GM13976 (cell line): ENCODE measurements around the gene NFATC4.
"Not testable (repeated sequence)": the region's sequence is repeated elsewhere in the genome, so short reads cannot be mapped to it uniquely, and the experiment has no call there.

ENCODE experiments used
- DNase-seq: peaks from one replicate; pipeline ENCODE4 v3.0.0; 2012; ENCODE audit warnings: low spot score
- CTCF ChIP-seq: IDR thresholded peaks from 2 replicates; pipeline ENCODE4 v1.5.1; 2012; ENCODE audit warnings: borderline replicate concordance, mild to moderate bottlenecking; ENCODE audit not compliant: insufficient read depth; ENCODE audit errors: extremely low read depth, missing control alignments, control extremely low read depth
- in situ Hi-C: fragments of 300-500 bp; cut with MboI; formaldehyde crosslinking; loops from one replicate; pipeline ENCODE4 v1.12.0; 2022; ENCODE audit warnings: low sequenced_read_pairs, mixed read lengths, inconsistent platforms; ENCODE audit not compliant: unreplicated experiment

The NFATC4 gene

DNA sequence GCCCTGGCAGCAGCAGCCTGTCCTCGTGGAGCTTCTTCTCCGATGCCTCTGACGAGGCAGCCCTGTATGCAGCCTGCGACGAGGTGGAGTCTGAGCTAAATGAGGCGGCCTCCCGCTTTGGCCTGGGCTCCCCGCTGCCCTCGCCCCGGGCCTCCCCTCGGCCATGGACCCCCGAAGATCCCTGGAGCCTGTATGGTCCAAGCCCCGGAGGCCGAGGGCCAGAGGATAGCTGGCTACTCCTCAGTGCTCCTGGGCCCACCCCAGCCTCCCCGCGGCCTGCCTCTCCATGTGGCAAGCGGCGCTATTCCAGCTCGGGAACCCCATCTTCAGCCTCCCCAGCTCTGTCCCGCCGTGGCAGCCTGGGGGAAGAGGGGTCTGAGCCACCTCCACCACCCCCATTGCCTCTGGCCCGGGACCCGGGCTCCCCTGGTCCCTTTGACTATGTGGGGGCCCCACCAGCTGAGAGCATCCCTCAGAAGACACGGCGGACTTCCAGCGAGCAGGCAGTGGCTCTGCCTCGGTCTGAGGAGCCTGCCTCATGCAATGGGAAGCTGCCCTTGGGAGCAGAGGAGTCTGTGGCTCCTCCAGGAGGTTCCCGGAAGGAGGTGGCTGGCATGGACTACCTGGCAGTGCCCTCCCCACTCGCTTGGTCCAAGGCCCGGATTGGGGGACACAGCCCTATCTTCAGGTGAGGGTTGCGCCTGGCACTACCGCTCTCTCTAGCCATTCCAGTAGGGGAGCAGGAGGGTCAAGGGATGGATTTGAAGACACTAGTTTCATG lies 2.1 kb downstream of the NFATC4 start:
- no peak for DNase-seq
- in situ Hi-C loops, result loop anchor here (10.0 kb wide), 1 partner anchor 65 kb away; no protein-coding TSS in a partner anchor
- TF ChIP-seq CTCF, result no peak

- no peak for TF ChIP-seq CTCF
- DNase-seq, result no peak
- in situ Hi-C loops, result no loop called here
These were observed 2.8 kb downstream of the NFATC4 start for GRCh38 chr14:24370748-24371147.

DNA sequence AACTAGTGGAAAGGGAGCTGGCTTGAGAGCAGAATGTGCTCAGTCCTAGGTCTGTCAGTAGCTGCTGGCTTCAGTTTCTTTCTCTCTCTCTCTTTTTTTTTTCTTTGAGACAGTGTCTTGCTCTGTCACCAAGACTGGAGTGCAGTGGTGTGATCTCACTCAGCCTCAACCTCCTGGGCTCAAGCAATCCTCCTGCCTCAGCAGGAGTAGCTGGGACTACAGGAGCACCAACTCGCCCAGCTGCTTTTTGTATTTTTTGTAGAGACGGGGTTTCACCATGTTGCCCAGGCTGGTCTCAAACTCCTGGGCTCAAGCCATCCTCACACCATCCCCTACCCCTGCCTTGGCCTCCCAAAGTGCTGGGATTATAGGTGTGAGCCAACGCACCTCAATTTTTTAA lies 3.6 kb downstream of the NFATC4 start:
- in situ Hi-C loops, result not testable (repeated sequence)

DNA sequence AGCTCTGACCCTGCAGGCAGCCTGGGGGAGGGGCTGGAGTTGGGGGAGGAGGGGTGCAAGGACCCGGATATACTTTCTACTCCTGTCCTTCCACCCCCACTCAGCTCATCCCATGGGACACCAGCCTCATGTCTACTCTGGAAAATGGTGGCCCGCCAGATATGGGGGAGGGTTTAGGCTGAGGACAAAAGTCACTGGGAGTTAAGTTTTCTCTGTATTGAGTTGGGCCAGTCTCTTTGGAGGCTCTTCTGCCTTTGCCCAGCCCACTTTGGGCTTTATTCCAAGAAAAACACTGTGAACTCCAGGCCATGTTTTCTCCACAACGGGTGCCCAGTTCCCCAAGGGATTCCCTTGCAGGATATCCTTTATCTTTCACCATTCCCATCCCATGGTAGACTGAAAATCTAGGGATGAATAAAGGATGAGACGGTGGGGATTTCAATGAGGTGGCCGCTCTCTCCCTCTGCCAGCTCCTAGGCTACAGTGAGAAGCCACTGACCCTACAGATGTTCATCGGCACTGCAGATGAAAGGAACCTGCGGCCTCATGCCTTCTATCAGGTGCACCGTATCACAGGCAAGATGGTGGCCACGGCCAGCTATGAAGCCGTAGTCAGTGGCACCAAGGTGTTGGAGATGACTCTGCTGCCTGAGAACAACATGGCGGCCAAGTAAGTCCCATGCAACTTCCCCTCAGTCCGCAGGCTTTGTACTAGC lies 4.9 kb downstream of the NFATC4 start:
- DNase-seq, result no peak
- TF ChIP-seq CTCF, result no peak
- in situ Hi-C loops, result no loop called here

More for the DNA sequence above, 3.6 kb downstream of the NFATC4 start:
- not testable (repeated sequence) for DNase-seq

GRCh38 chr14:24376448-24377070 lies 8.6 kb downstream of the NFATC4 start:
- no peak for TF ChIP-seq CTCF
- in situ Hi-C loops, result no loop called here
- no peak for DNase-seq

GRCh38 chr14:24377126-24377525 lies 9.1 kb downstream of the NFATC4 start:
- in situ Hi-C loops, result no loop called here
- no peak for DNase-seq
- no peak for TF ChIP-seq CTCF

DNA sequence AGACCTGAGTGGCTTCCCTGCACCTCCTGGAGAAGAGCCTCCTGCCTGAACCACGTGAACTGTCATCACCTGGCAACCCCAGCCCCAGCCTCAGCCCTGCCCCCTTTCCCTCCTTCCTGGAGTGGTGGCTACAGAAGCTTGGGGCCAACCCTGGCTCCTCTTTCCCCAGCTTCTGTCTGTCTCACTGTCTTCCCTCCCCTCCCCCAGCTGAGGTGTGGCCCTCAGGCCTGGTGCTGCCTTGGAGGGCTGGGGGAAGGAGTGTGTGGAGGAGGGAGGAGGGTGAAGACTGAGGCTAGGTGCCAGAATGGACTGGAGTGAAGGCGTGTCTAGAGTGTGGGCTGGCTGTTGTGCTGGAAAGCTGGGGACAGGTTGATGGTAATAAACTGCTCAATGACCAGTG lies 9.7 kb downstream of the NFATC4 start:
- no peak for TF ChIP-seq CTCF
- no peak for DNase-seq
- in situ Hi-C loops, result no loop called here
